ENCODE results near the gene LCNL1. TPM values are rescaled to one million over a fixed set of nuclear protein-coding genes. Genes with fewer than 3 reads are reported as not detected.
A peak's percentile ranks its signal among the peaks of the same experiment; 100 is the strongest.

LCNL1 gene
- total and polyA plus RNA-seq, 7 donors, result 0.14 to 1.1 (median 0.49) TPM; not detected in 2

DNA sequence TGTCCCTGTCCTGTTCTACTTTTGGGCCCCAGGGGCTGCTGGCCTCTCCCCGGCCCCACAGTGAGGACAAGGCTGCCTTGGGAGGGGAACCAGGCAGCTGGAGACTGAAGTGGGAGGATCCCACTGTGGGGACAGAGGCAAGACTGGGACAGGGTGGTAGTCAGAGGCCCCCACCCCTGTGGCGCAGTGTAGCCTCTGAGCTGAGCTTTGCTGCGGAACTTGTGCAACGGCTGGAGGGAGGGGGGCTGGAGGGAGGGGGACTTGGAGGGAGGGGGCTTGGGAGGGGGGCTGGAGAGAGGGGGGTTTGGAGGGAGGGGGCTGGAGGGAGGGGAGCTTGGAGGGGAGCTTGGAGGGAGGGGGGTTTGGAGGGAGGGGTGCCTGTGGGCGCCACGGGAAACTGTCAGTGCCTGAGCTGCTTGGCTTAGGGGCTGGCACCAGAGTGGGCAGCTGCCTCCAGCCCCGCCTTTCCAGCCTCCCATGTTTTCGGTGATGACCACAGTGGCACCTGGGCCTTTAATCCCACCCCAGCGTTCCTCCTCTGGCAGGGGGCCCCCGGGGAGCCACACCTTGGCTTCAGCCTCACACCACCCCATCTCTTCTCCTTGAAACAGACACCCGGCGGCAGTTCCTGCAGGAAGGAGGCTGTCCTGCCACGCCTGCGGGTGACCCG is 51.4 kb downstream of the LCNL1 start:
- TF ChIP-seq CTCF (IDR thresholded peaks at IDR 0.05) (no peak), EP300 (IDR thresholded peaks at IDR 0.05) (no peak), POLR2AphosphoS5 (IDR thresholded peaks at IDR 0.05) (no peak), POLR2A (IDR thresholded peaks at IDR 0.05) (no peak)
- Histone ChIP-seq H3K4me3 (peak overlapping the region in 2 of 4 donors; percentile 17 to 24), H3K36me3 (peaks cover 0 to 7% (median 5%) of the 10 kb centered on the region in 4 donors), H3K27ac (no peak overlapping the region), H3K4me1 (peaks cover 0 to 17% (median 15%) of the 10 kb centered on the region in 4 donors), H3K9me3 (no peaks in the 10 kb centered on the region), H3K27me3 (peaks cover 0 to 9% (median 0%) of the 10 kb centered on the region in 3 donors)
- DNase-seq, result no peak
- intact Hi-C loops (cut with DNase I), result loop anchor here (10.0 kb wide), 1 partner anchor 189 kb away; the partner anchor contains the start of genes AJM1 and PHPT1
- 23 to 25% methylated on average over 15 of the region's 15 CpGs for whole genome bisulfite sequencing, 2 donors

DNA sequence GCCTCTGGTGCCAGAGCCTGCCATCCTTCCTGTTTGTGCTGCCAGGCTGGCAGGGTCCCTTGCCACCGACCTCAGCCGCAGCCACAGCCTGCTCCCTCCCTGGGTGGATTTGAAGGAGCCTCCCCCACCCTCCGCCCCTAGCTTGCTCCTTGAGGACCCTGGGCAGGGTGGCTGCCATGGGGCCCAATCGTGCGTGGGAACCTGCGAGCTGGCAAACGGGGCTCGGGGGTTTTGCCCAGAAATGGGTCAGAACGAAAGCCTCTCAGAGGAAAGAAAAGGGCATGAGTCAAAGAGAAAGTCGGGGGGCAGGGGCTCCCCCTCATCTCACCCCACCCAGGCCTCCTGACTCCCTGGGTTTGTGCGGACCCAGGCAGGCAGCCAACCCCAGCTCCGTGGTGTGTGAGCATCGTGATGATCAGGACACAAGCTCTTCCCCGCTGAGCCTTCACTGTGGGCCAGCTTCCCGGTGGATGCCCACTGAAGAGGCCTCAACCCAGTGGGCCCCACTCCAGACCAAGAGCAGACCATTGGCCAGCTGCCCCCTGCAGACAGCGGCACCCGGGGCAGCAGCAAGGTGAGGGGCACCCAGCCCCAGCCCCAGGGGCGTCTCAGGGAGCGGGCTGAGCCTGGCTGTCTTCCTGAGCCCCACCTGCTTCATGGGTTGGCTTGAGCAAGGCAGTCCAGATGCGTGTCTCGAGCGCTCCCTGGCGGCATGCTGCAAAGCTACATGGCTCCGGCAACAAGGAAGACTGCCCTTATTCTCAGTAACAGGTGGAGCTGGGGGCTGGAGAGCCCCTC is 52.1 kb downstream of the LCNL1 start:
- no peak overlapping the region for H3K4me3 ChIP-seq
- H3K27me3 ChIP-seq, result peaks cover 0 to 9% (median 0%) of the 10 kb centered on the region in 3 donors
- peaks cover 0 to 14% (median 12%) of the 10 kb centered on the region in 4 donors for H3K36me3 ChIP-seq
- H3K27ac ChIP-seq, result no peak overlapping the region
- peaks cover 0 to 10% (median 9%) of the 10 kb centered on the region in 4 donors for H3K4me1 ChIP-seq
- 5 to 7% methylated on average over 24 of the region's 24 CpGs for WGBS, 2 donors
- no peaks in the 10 kb centered on the region for H3K9me3 ChIP-seq
- intact Hi-C loops (cut with DNase I), result loop anchor here (1.0 to 10.0 kb wide), 2 partner anchors 190 to 248 kb away; partner anchors contain the start of genes AJM1 and PHPT1
- peak; percentile 80 to 92 (median 86) for TF ChIP-seq CTCF (IDR thresholded peaks at IDR 0.05)
- no peak for TF ChIP-seq POLR2AphosphoS5 (IDR thresholded peaks at IDR 0.05)
- DNase-seq, result peak; percentile 89

Other genes starting within 250 kb of the LCNL1 start
Only the 30 nearest of the 38 such genes appear.
- gene LCN15, start 218.5 kb upstream of the LCNL1 start, total RNA-seq, result not detected
- 1 to 10 TPM in 2 of 3 donors, under 1 TPM in 1; 0.70 to 9.0 (median 6.6) TPM for gene LCN15, start 218.5 kb upstream of the LCNL1 start, polyA plus RNA-seq
- 10 to 100 TPM; 37.5 to 84.7 (median 63.2) TPM for gene TMEM141, start 191.6 kb upstream of the LCNL1 start, total RNA-seq
- gene TMEM141, start 191.6 kb upstream of the LCNL1 start, polyA plus RNA-seq, result 100 to 1,000 TPM; 345 to 629 (median 415) TPM
- 1 to 10 TPM in 2 of 4 donors, under 1 TPM in 1, not detected in 1; 0.71 to 1.5 (median 1.1) TPM for gene CCDC183, start 186.7 kb upstream of the LCNL1 start, total RNA-seq
- gene CCDC183, start 186.7 kb upstream of the LCNL1 start, polyA plus RNA-seq, result 1 to 10 TPM; 3.0 to 3.5 (median 3.0) TPM
- gene RABL6, start 175.0 kb upstream of the LCNL1 start, total RNA-seq, result 10 to 100 TPM; 36.0 to 55.9 (median 49.9) TPM
- gene RABL6, start 175.0 kb upstream of the LCNL1 start, polyA plus RNA-seq, result 100 to 1,000 TPM in 1 of 3 donors, 10 to 100 TPM in 2; 63.1 to 103 (median 68.7) TPM
- gene AJM1, start 140.5 kb upstream of the LCNL1 start, total RNA-seq, result 1 to 10 TPM in 3 of 4 donors, under 1 TPM in 1; 0.82 to 8.6 (median 5.2) TPM
- gene AJM1, start 140.5 kb upstream of the LCNL1 start, polyA plus RNA-seq, result 1 to 10 TPM in 2 of 3 donors, under 1 TPM in 1; 0.46 to 6.7 (median 1.8) TPM
- gene PHPT1, start 133.6 kb upstream of the LCNL1 start, total RNA-seq, result 10 to 100 TPM; 39.0 to 73.1 (median 56.4) TPM
- 100 to 1,000 TPM; 109 to 144 (median 120) TPM for gene PHPT1, start 133.6 kb upstream of the LCNL1 start, polyA plus RNA-seq
- gene MAMDC4, start 130.6 kb upstream of the LCNL1 start, total RNA-seq, result 1 to 10 TPM in 2 of 4 donors, under 1 TPM in 2; 0.71 to 2.8 (median 1.8) TPM
- gene MAMDC4, start 130.6 kb upstream of the LCNL1 start, polyA plus RNA-seq, result 10 to 100 TPM in 1 of 3 donors, 1 to 10 TPM in 2; 1.6 to 25.3 (median 2.4) TPM
- gene EDF1, start 116.7 kb upstream of the LCNL1 start, total RNA-seq, result 100 to 1,000 TPM; 261 to 303 (median 281) TPM
- gene EDF1, start 116.7 kb upstream of the LCNL1 start, polyA plus RNA-seq, result 100 to 1,000 TPM; 541 to 755 (median 730) TPM
- gene TRAF2, start 96.5 kb upstream of the LCNL1 start, total RNA-seq, result 1 to 10 TPM; 1.8 to 5.5 (median 3.9) TPM
- 10 to 100 TPM; 13.2 to 21.9 (median 13.9) TPM for gene TRAF2, start 96.5 kb upstream of the LCNL1 start, polyA plus RNA-seq
- 100 to 1,000 TPM; 153 to 202 (median 171) TPM for gene FBXW5, start 38.3 kb upstream of the LCNL1 start, total RNA-seq
- 100 to 1,000 TPM; 147 to 182 (median 165) TPM for gene FBXW5, start 38.3 kb upstream of the LCNL1 start, polyA plus RNA-seq
- gene C8G, start 37.8 kb upstream of the LCNL1 start, total RNA-seq, result not detected
- gene C8G, start 37.8 kb upstream of the LCNL1 start, polyA plus RNA-seq, result 10 to 100 TPM in 1 of 3 donors, 1 to 10 TPM in 2; 4.2 to 11.1 (median 5.4) TPM
- 1 to 10 TPM in 1 of 4 donors, not detected in 3; 1.2 TPM for gene LCN12, start 30.7 kb upstream of the LCNL1 start, total RNA-seq
- 1 to 10 TPM in 1 of 3 donors, not detected in 2; 3.0 TPM for gene LCN12, start 30.7 kb upstream of the LCNL1 start, polyA plus RNA-seq
- gene PTGDS, start 5.5 kb upstream of the LCNL1 start, total RNA-seq, result 10 to 100 TPM; 11.8 to 36.6 (median 32.4) TPM
- 100 to 1,000 TPM in 1 of 3 donors, 10 to 100 TPM in 1, 1 to 10 TPM in 1; 8.3 to 218 (median 24.0) TPM for gene PTGDS, start 5.5 kb upstream of the LCNL1 start, polyA plus RNA-seq
- 10 to 100 TPM; 28.0 to 38.0 (median 36.2) TPM for gene PAXX, start 9.4 kb downstream of the LCNL1 start, total RNA-seq
- 10 to 100 TPM; 28.4 to 80.9 (median 40.8) TPM for gene PAXX, start 9.4 kb downstream of the LCNL1 start, polyA plus RNA-seq
- 1 to 10 TPM in 1 of 4 donors, not detected in 3; 1.4 TPM for gene CLIC3, start 13.6 kb downstream of the LCNL1 start, total RNA-seq
- gene CLIC3, start 13.6 kb downstream of the LCNL1 start, polyA plus RNA-seq, result 1 to 10 TPM in 1 of 3 donors, not detected in 2; 4.7 TPM
- 10 to 100 TPM in 3 of 4 donors, 1 to 10 TPM in 1; 9.2 to 19.7 (median 13.2) TPM for gene ABCA2, start 45.2 kb downstream of the LCNL1 start, total RNA-seq
- gene ABCA2, start 45.2 kb downstream of the LCNL1 start, polyA plus RNA-seq, result 10 to 100 TPM in 1 of 3 donors, 1 to 10 TPM in 2; 6.0 to 28.6 (median 9.0) TPM
- 1 to 10 TPM in 1 of 4 donors, under 1 TPM in 2, not detected in 1; 0.36 to 1.3 (median 0.41) TPM for gene FUT7, start 49.1 kb downstream of the LCNL1 start, total RNA-seq
- 1 to 10 TPM in 1 of 3 donors, not detected in 2; 1.3 TPM for gene FUT7, start 49.1 kb downstream of the LCNL1 start, polyA plus RNA-seq
- gene NPDC1, start 63.2 kb downstream of the LCNL1 start, total RNA-seq, result 100 to 1,000 TPM in 1 of 4 donors, 10 to 100 TPM in 3; 21.4 to 101 (median 42.4) TPM
- 100 to 1,000 TPM in 1 of 3 donors, 10 to 100 TPM in 2; 47.9 to 118 (median 91.9) TPM for gene NPDC1, start 63.2 kb downstream of the LCNL1 start, polyA plus RNA-seq
- gene ENTPD2, start 71.1 kb downstream of the LCNL1 start, total RNA-seq, result 1 to 10 TPM in 3 of 4 donors, not detected in 1; 1.2 to 2.2 (median 2.1) TPM
- gene ENTPD2, start 71.1 kb downstream of the LCNL1 start, polyA plus RNA-seq, result 1 to 10 TPM in 2 of 3 donors, under 1 TPM in 1; 0.92 to 6.4 (median 3.0) TPM
- under 1 TPM in 1 of 4 donors, not detected in 3; 0.81 TPM for gene SAPCD2, start 87.6 kb downstream of the LCNL1 start, total RNA-seq
- gene SAPCD2, start 87.6 kb downstream of the LCNL1 start, polyA plus RNA-seq, result 10 to 100 TPM in 1 of 3 donors, 1 to 10 TPM in 2; 3.6 to 16.4 (median 3.7) TPM
- gene UAP1L1, start 94.5 kb downstream of the LCNL1 start, total RNA-seq, result 1 to 10 TPM; 2.9 to 9.1 (median 4.8) TPM
- gene UAP1L1, start 94.5 kb downstream of the LCNL1 start, polyA plus RNA-seq, result 1 to 10 TPM; 4.2 to 9.6 (median 6.0) TPM
- 10 to 100 TPM; 27.8 to 34.9 (median 28.7) TPM for gene MAN1B1, start 104.0 kb downstream of the LCNL1 start, total RNA-seq
- 10 to 100 TPM; 12.0 to 52.0 (median 14.1) TPM for gene MAN1B1, start 104.0 kb downstream of the LCNL1 start, polyA plus RNA-seq
- 100 to 1,000 TPM in 2 of 4 donors, 10 to 100 TPM in 2; 88.5 to 140 (median 111) TPM for gene DPP7, start 131.7 kb downstream of the LCNL1 start, total RNA-seq
- gene DPP7, start 131.7 kb downstream of the LCNL1 start, polyA plus RNA-seq, result 100 to 1,000 TPM in 1 of 3 donors, 10 to 100 TPM in 2; 26.6 to 158 (median 36.6) TPM
- 1 to 10 TPM in 1 of 4 donors, under 1 TPM in 3; 0.16 to 1.1 (median 0.38) TPM for gene GRIN1, start 156.2 kb downstream of the LCNL1 start, total RNA-seq
- gene GRIN1, start 156.2 kb downstream of the LCNL1 start, polyA plus RNA-seq, result under 1 TPM in 1 of 3 donors, not detected in 2; 0.69 TPM
- gene LRRC26, start 187.1 kb downstream of the LCNL1 start, total RNA-seq, result under 1 TPM in 1 of 4 donors, not detected in 3; 0.68 TPM
- 1 to 10 TPM; 1.2 to 6.3 (median 1.4) TPM for gene LRRC26, start 187.1 kb downstream of the LCNL1 start, polyA plus RNA-seq
- gene TMEM210, start 189.1 kb downstream of the LCNL1 start, total RNA-seq, result not detected
- under 1 TPM in 1 of 3 donors, not detected in 2; 0.12 TPM for gene TMEM210, start 189.1 kb downstream of the LCNL1 start, polyA plus RNA-seq
- 10 to 100 TPM; 21.0 to 27.4 (median 24.6) TPM for gene ANAPC2, start 205.6 kb downstream of the LCNL1 start, total RNA-seq
- gene ANAPC2, start 205.6 kb downstream of the LCNL1 start, polyA plus RNA-seq, result 10 to 100 TPM; 12.5 to 49.3 (median 13.2) TPM
- 100 to 1,000 TPM in 1 of 4 donors, 10 to 100 TPM in 3; 39.6 to 122 (median 76.3) TPM for gene SSNA1, start 205.7 kb downstream of the LCNL1 start, total RNA-seq
- gene SSNA1, start 205.7 kb downstream of the LCNL1 start, polyA plus RNA-seq, result 100 to 1,000 TPM in 2 of 3 donors, 10 to 100 TPM in 1; 93.2 to 112 (median 105) TPM
- gene TPRN, start 217.7 kb downstream of the LCNL1 start, total RNA-seq, result 1 to 10 TPM; 3.0 to 4.6 (median 3.8) TPM
- 10 to 100 TPM; 64.9 to 80.5 (median 78.1) TPM for gene TPRN, start 217.7 kb downstream of the LCNL1 start, polyA plus RNA-seq
- 10 to 100 TPM; 24.8 to 33.4 (median 29.1) TPM for gene TMEM203, start 222.7 kb downstream of the LCNL1 start, total RNA-seq
- 10 to 100 TPM; 27.5 to 42.0 (median 38.4) TPM for gene TMEM203, start 222.7 kb downstream of the LCNL1 start, polyA plus RNA-seq

Data from sigmoid colon (tissue), 7 donors.